GM12875 (cell line): ENCODE data around the gene MAGEA2B.
"Not testable (repeated sequence)": the region's sequence is repeated elsewhere in the genome, so short reads cannot be mapped to it uniquely, and the experiment has no call there.

Experiments used
- H3K4me3 ChIP-seq: one replicate; pipeline ENCODE4 v1.5.1; 2011; ENCODE audit warnings: low read depth, low read length, control low read depth
- CTCF ChIP-seq: IDR thresholded peaks from 2 replicates; pipeline ENCODE4 v1.5.1; 2011; ENCODE audit warnings: low read depth, mild to moderate bottlenecking, control low read depth, inconsistent platforms, low read length, moderate library complexity, borderline replicate concordance; ENCODE audit not compliant: insufficient read depth

MAGEA2B gene

DNA sequence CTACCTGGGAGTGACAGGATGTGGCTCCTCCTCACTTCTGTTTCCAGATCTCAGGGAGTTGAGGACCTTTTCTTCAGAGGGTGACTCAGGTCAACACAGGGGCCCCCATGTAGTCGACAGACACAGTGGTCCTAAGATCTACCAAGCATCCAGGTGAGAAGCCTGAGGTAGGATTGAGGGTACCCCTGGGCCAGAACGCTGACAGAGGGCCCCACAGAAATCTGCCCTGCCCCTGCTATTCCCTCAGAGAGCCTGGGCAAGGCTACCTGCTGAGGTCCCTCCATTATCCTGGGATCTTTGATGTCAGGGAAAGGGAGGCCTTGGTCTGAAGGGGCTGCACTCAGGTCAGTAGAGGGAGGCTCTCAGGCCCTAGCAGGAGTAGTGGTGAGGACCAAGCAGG, 20.7 kb downstream of the MAGEA2B start:
- H3K4me3 ChIP-seq, result no peak overlapping the region
- no peak for TF ChIP-seq CTCF

- no peak for TF ChIP-seq CTCF
- H3K4me3 ChIP-seq, result no peak overlapping the region
These were observed 21.6 kb downstream of the MAGEA2B start for GRCh38 chrX:152735860-152736511.

DNA sequence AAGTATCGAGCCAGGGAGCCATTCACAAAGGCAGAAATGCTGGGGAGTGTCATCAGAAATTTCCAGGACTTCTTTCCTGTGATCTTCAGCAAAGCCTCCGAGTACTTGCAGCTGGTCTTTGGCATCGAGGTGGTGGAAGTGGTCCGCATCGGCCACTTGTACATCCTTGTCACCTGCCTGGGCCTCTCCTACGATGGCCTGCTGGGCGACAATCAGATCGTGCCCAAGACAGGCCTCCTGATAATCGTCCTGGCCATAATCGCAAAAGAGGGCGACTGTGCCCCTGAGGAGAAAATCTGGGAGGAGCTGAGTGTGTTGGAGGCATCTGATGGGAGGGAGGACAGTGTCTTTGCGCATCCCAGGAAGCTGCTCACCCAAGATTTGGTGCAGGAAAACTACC, 22.1 kb downstream of the MAGEA2B start:
- not testable (repeated sequence) for H3K4me3 ChIP-seq

GRCh38 chrX:152738560-152738959, 24.1 kb downstream of the MAGEA2B start:
- no peak overlapping the region for H3K4me3 ChIP-seq
- TF ChIP-seq CTCF, result no peak

GRCh38 chrX:152753686-152754650, 39.5 kb downstream of the MAGEA2B start, which contains the start of gene MAGEA2:
TSS of gene MAGEA2 (minus strand) at chrX:152753842. CDS start at chrX:152751363, 2,479 bp downstream.
- H3K4me3 ChIP-seq, result not testable (repeated sequence)

GRCh38 chrX:152754871-152755270, 40.4 kb downstream of the MAGEA2B start:
- not testable (repeated sequence) for H3K4me3 ChIP-seq

DNA sequence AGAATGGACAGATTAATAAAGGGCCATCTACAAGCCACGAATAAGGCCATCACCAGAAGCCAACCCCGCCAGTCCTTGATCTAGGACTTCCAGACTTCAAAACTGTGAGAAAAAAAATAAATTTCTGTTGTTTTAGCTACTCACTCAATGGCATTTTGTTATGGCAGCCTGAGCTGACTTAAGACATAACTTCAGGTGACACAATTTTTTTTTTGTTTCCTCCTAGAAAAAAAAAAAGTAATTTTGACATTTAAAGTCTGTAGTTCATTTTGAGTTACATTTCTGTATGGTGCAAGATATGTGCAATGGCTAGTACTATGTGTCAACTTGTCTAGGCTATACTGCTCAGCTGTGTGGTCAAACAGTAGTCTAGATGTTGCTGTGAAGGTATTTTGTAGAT, 44.5 kb downstream of the MAGEA2B start, which contains the start of gene CSAG3:
CSAG3 (plus strand) TSS at position 301 of the 400 bp plus-strand sequence.
- not testable (repeated sequence) for H3K4me3 ChIP-seq

GRCh38 chrX:152759544-152759943, 45.1 kb downstream of the MAGEA2B start:
- H3K4me3 ChIP-seq, result not testable (repeated sequence)

- H3K4me3 ChIP-seq, result not testable (repeated sequence)
These were observed 47.2 kb downstream of the MAGEA2B start for GRCh38 chrX:152761582-152761981.

- H3K4me3 ChIP-seq, result not testable (repeated sequence)
These were observed 52.1 kb downstream of the MAGEA2B start for GRCh38 chrX:152766562-152766961.
